Stimulated activated effector memory CD8-positive, alpha-beta T cell treated with anti-CD3 and anti-CD28 coated beads, Interleukin-12 subunit alpha, Interleukin-12 subunit beta, amount 100 ng/mL, for 72 hours (primary cell): ENCODE measurements around the gene GMDS.

ENCODE experiments used
- ATAC-seq: fragments of 150-1000 bp; cut with Tn5 transposase; 2 replicates; pipeline ENCODE4 v1.10.0; 2021
- DNase-seq, 2 donors: peaks; one replicate each; pipeline ENCODE4 v3.0.0; 2021 to 2022; ENCODE audit warnings: low spot score in 2 of 2
- H3K27ac Mint-ChIP-seq: one replicate; pipeline ENCODE4 v1.8.0; 2022; ENCODE audit warnings: mild to moderate bottlenecking, mixed read lengths
- H3K36me3 Mint-ChIP-seq: one replicate; pipeline ENCODE4 v1.8.0; 2022; ENCODE audit warnings: mild to moderate bottlenecking, mixed read lengths
- H3K4me1 Mint-ChIP-seq: one replicate; pipeline ENCODE4 v1.8.0; 2022; ENCODE audit warnings: mixed read lengths
- H3K4me3 Mint-ChIP-seq: one replicate; pipeline ENCODE4 v1.8.0; 2022; ENCODE audit warnings: mild to moderate bottlenecking, mixed read lengths
- H3K9me3 Mint-ChIP-seq: one replicate; pipeline ENCODE4 v1.8.0; 2022; ENCODE audit warnings: mixed read lengths

Gene GMDS

GRCh38 chr6:1984346-1984994 is 260.9 kb downstream of the GMDS start:
- H3K36me3 Mint-ChIP-seq: no peaks in the 10 kb centered on the region
- H3K4me3 Mint-ChIP-seq: no peak overlapping the region
- H3K4me1 Mint-ChIP-seq: no peaks in the 10 kb centered on the region
- H3K27ac Mint-ChIP-seq: no peak overlapping the region
- DNase-seq: no peak
- H3K9me3 Mint-ChIP-seq: peaks cover 27% of the 10 kb centered on the region
- no peak for ATAC-seq

DNA sequence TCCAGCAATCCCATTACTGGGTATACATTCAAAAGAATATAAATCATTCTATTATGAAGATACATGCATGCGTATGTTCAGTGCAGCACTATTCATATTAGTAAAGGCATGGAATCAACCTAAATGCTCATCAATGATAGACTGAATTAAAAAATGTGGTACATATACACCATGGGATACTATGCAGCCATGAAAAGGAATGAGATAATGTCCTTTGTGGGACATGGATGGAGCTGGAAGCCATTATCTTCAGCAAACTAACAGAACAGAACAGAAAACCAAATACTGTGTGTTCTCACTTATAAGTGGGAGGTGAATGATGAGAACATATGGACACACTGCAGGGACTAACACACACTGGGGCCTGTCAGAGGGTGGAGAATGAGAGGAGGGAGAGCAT is 261.6 kb downstream of the GMDS start:
- no peaks in the 10 kb centered on the region for H3K36me3 Mint-ChIP-seq
- peaks cover 27% of the 10 kb centered on the region for H3K9me3 Mint-ChIP-seq
- ATAC-seq (no peak), DNase-seq (no peak)
- no peak overlapping the region for H3K4me3 Mint-ChIP-seq
- H3K27ac Mint-ChIP-seq: no peak overlapping the region
- H3K4me1 Mint-ChIP-seq: no peaks in the 10 kb centered on the region

- no peaks in the 10 kb centered on the region for H3K9me3 Mint-ChIP-seq
- no peak overlapping the region for H3K27ac Mint-ChIP-seq
- H3K4me3 Mint-ChIP-seq: no peak overlapping the region
- DNase-seq (no peak), ATAC-seq (no peak)
- no peaks in the 10 kb centered on the region for H3K36me3 Mint-ChIP-seq
- peaks cover 4% of the 10 kb centered on the region for H3K4me1 Mint-ChIP-seq
Measured at GRCh38 chr6:1972962-1973361, 272.4 kb downstream of the GMDS start.

- Mint-ChIP-seq H3K36me3 (peaks cover under 1% of the 10 kb centered on the region), H3K9me3 (no peaks in the 10 kb centered on the region), H3K4me3 (no peak overlapping the region), H3K4me1 (no peaks in the 10 kb centered on the region), H3K27ac (no peak overlapping the region)
- no peak for ATAC-seq
- no peak for DNase-seq
Measured at GRCh38 chr6:1971612-1972011, 273.8 kb downstream of the GMDS start.

DNA sequence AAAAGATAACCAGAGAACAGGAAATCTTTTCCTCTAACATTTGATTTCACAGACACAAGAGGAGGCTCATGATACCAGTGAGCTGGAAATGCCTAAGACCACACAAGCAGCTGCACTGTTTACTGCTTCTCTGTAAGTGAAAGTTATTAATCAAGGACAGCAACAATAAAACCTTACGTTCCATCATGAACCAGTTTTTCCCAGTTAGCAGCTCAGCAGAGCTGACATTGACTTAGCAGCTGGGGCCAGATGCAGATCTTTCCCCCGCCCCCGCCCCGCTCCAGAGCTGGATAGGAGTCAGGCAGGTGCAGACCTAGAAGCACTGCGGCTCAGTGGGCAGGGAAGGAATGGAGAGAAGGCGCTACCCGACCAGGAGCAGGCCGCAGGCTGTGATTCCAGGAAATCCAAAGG is 275.2 kb downstream of the GMDS start:
- Mint-ChIP-seq H3K36me3 (peaks cover 6% of the 10 kb centered on the region), H3K27ac (peak overlapping the region; percentile 41)
- no peak for ATAC-seq

GRCh38 chr6:1966713-1967112 is 278.7 kb downstream of the GMDS start:
- H3K36me3 Mint-ChIP-seq: peaks cover 6% of the 10 kb centered on the region
- ATAC-seq (no peak), DNase-seq (no peak)
- peaks cover 3% of the 10 kb centered on the region for H3K9me3 Mint-ChIP-seq
- no peaks in the 10 kb centered on the region for H3K4me1 Mint-ChIP-seq
- H3K4me3 Mint-ChIP-seq: no peak overlapping the region
- no peak overlapping the region for H3K27ac Mint-ChIP-seq

More for the DNA sequence above, 275.2 kb downstream of the GMDS start:
- H3K4me1 Mint-ChIP-seq: no peaks in the 10 kb centered on the region
- no peak overlapping the region for H3K4me3 Mint-ChIP-seq
- no peak for DNase-seq
- peaks cover under 1% of the 10 kb centered on the region for H3K9me3 Mint-ChIP-seq

DNA sequence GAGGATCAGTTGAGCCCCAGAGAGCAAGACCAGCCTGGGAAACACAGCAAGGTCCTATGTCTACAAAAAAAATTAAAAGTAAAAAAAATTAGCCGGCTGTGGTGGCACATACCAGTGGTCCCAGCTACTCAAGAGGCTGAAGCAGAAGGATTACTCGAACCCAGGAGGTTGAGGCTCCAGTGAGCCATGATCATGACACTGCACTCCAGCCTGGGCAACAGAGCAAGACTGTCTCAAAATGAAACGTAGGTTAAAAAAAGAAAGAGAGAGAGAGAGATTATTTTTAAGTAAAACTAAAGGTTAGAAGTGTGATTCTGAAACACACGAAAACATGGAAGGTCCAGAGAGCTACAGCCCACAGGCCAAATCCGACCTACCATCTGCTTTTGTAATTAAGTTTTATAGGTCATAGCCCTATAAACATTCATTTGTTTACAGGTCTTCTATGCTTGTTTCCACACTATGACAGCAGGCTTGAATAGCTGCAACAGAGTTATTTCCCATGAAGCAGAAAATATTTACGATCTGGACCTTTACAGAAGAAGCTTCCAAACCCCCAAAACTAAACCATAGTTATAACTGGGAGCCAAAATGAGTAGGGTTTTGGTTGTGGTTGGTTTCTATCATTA is 279.7 kb downstream of the GMDS start:
- no peak for DNase-seq
- H3K4me3 Mint-ChIP-seq: no peak overlapping the region
- no peak overlapping the region for H3K27ac Mint-ChIP-seq
- peaks cover 3% of the 10 kb centered on the region for H3K9me3 Mint-ChIP-seq
- no peaks in the 10 kb centered on the region for H3K4me1 Mint-ChIP-seq
- peaks cover 6% of the 10 kb centered on the region for H3K36me3 Mint-ChIP-seq
- no peak for ATAC-seq

DNA sequence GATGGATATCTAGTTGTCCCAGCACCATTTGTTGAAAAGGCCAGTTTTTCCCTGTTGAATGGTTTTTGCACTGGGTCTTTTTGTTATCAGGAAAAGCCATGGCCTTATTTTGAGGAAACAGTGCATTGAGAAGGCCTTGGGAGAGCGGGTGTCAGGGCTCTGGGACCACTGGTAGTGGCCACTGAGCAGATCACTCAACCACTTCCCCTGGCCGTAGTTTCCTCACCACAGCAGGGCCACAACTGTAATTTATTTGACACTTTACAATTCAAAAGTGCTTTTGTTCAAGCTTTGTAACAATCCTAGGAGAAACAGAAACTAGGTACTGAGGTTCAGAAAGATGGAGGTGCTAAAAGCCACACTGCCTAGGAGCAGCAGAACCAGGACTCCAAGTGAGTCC is 281.8 kb downstream of the GMDS start:
- DNase-seq (no peak), ATAC-seq (no peak)
- H3K36me3 Mint-ChIP-seq: peaks cover 6% of the 10 kb centered on the region
- no peak overlapping the region for H3K4me3 Mint-ChIP-seq
- H3K9me3 Mint-ChIP-seq: peaks cover 3% of the 10 kb centered on the region
- no peaks in the 10 kb centered on the region for H3K4me1 Mint-ChIP-seq
- no peak overlapping the region for H3K27ac Mint-ChIP-seq

- no peak for ATAC-seq
- Mint-ChIP-seq H3K9me3 (peaks cover 3% of the 10 kb centered on the region), H3K4me3 (no peak overlapping the region), H3K36me3 (peaks cover 6% of the 10 kb centered on the region), H3K4me1 (no peaks in the 10 kb centered on the region), H3K27ac (no peak overlapping the region)
- DNase-seq: no peak
Measured at GRCh38 chr6:1962201-1962600, 283.2 kb downstream of the GMDS start.

GRCh38 chr6:1960486-1961142 is 284.8 kb downstream of the GMDS start:
- no peak overlapping the region for H3K27ac Mint-ChIP-seq
- no peak overlapping the region for H3K4me3 Mint-ChIP-seq
- no peaks in the 10 kb centered on the region for H3K4me1 Mint-ChIP-seq
- DNase-seq (no peak), ATAC-seq (no peak)
- peaks cover 3% of the 10 kb centered on the region for H3K9me3 Mint-ChIP-seq
- no peaks in the 10 kb centered on the region for H3K36me3 Mint-ChIP-seq

- Mint-ChIP-seq H3K36me3 (no peaks in the 10 kb centered on the region), H3K27ac (no peak overlapping the region), H3K9me3 (no peaks in the 10 kb centered on the region), H3K4me3 (no peak overlapping the region), H3K4me1 (no peaks in the 10 kb centered on the region)
- DNase-seq (no peak), ATAC-seq (no peak)
Measured at GRCh38 chr6:1958257-1958656, 287.1 kb downstream of the GMDS start.

- no peaks in the 10 kb centered on the region for H3K4me1 Mint-ChIP-seq
- no peaks in the 10 kb centered on the region for H3K9me3 Mint-ChIP-seq
- no peaks in the 10 kb centered on the region for H3K36me3 Mint-ChIP-seq
- no peak overlapping the region for H3K4me3 Mint-ChIP-seq
- ATAC-seq (no peak), DNase-seq (no peak)
- no peak overlapping the region for H3K27ac Mint-ChIP-seq
Measured at GRCh38 chr6:1957746-1958145, 287.7 kb downstream of the GMDS start.

DNA sequence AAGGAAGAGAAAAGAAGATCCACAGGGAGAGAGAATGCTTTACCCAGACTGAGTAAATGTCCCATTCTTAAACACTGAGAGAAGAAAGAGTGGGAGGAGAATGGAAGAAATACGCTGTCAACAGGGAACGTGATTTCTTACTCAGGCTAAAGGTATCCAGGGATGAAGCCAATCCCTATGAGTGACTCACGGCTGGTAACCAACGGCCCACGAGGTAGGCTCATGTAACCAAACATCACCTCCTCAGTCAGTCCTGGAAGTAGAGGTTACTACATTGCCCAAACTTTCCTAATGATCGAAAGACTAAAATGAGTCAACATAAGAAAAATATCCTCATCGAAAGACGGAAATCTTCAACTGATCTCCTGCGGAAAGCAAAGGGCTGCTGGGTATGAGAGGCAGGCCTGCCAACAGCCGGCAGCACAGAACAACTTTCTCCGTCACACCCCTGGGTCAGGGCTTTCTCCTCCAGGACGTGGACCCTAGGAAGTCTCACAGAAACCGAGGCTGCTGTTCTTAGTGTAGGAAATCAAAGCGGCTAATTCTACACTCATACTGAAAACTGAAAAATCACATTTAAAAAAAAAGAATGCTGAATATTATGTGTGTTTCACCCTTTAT is 292.6 kb downstream of the GMDS start:
- H3K36me3 Mint-ChIP-seq: no peaks in the 10 kb centered on the region
- no peaks in the 10 kb centered on the region for H3K4me1 Mint-ChIP-seq
- ATAC-seq (no peak), DNase-seq (no peak)
- H3K4me3 Mint-ChIP-seq: no peak overlapping the region
- no peak overlapping the region for H3K27ac Mint-ChIP-seq
- H3K9me3 Mint-ChIP-seq: no peaks in the 10 kb centered on the region

GRCh38 chr6:1950631-1951030 is 294.8 kb downstream of the GMDS start:
- no peak for ATAC-seq
- H3K9me3 Mint-ChIP-seq: no peaks in the 10 kb centered on the region
- H3K36me3 Mint-ChIP-seq: no peaks in the 10 kb centered on the region
- no peak overlapping the region for H3K27ac Mint-ChIP-seq
- DNase-seq: no peak
- no peaks in the 10 kb centered on the region for H3K4me1 Mint-ChIP-seq
- H3K4me3 Mint-ChIP-seq: no peak overlapping the region

GRCh38 chr6:1949538-1949937 is 295.9 kb downstream of the GMDS start:
- Mint-ChIP-seq H3K27ac (no peak overlapping the region), H3K36me3 (no peaks in the 10 kb centered on the region), H3K4me3 (no peak overlapping the region), H3K9me3 (no peaks in the 10 kb centered on the region), H3K4me1 (no peaks in the 10 kb centered on the region)
- ATAC-seq (no peak), DNase-seq (no peak)

GRCh38 chr6:1947922-1948321 is 297.5 kb downstream of the GMDS start:
- ATAC-seq (no peak), DNase-seq (no peak)
- H3K4me1 Mint-ChIP-seq: no peaks in the 10 kb centered on the region
- H3K9me3 Mint-ChIP-seq: no peaks in the 10 kb centered on the region
- H3K27ac Mint-ChIP-seq: no peak overlapping the region
- no peaks in the 10 kb centered on the region for H3K36me3 Mint-ChIP-seq
- H3K4me3 Mint-ChIP-seq: no peak overlapping the region
